ENCODE measurements around the gene ZDHHC14.

DNA sequence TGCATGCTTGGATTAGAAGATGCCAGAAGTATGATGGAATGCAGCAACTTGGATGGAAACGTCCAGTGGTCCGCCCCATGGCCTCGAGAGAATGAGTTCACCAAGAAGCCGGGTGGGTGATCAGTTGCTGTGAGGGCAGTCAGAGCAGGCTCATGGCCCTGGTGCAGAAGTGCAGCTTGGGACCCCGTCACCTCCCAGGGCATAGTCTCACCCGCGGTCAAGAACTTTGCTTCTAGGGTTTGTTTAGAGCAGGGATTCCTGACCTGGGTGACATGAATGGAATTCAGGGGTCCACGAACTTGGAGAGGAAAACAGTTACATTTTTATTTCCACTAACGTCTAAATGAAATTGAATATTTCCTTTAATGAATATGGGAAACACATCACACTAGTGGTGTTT lies 225.5 kb downstream of the ZDHHC14 start:
- no peak for TF ChIP-seq CSDC2 (CRISPR knock-in tag; IDR thresholded peaks at IDR 0.05)
- TF ChIP-seq PPARA (CRISPR knock-in tag; IDR thresholded peaks at IDR 0.05; ENCODE audit: borderline replicate concordance): no peak
- TF ChIP-seq RARB (CRISPR knock-in tag; IDR thresholded peaks at IDR 0.05): no peak
- no peak for TF ChIP-seq ARNTL (CRISPR knock-in tag; IDR thresholded peaks at IDR 0.05; ENCODE audit: borderline replicate concordance, low read depth)
- TF ChIP-seq CREB5 (CRISPR knock-in tag; IDR thresholded peaks at IDR 0.05; ENCODE audit: low read depth): no peak
- TF ChIP-seq, protein P1, sequence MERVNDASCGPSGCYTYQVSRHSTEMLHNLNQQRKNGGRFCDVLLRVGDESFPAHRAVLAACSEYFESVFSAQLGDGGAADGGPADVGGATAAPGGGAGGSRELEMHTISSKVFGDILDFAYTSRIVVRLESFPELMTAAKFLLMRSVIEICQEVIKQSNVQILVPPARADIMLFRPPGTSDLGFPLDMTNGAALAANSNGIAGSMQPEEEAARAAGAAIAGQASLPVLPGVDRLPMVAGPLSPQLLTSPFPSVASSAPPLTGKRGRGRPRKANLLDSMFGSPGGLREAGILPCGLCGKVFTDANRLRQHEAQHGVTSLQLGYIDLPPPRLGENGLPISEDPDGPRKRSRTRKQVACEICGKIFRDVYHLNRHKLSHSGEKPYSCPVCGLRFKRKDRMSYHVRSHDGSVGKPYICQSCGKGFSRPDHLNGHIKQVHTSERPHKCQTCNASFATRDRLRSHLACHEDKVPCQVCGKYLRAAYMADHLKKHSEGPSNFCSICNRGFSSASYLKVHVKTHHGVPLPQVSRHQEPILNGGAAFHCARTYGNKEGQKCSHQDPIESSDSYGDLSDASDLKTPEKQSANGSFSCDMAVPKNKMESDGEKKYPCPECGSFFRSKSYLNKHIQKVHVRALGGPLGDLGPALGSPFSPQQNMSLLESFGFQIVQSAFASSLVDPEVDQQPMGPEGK (CRISPR knock-in tag; IDR thresholded peaks at IDR 0.05; ENCODE audit: borderline replicate concordance): no peak
- no peak for TF ChIP-seq ZFP30 (CRISPR knock-in tag; IDR thresholded peaks at IDR 0.05)
- TF ChIP-seq BACH2 (CRISPR knock-in tag; IDR thresholded peaks at IDR 0.05; ENCODE audit: borderline replicate concordance): no peak
- no peak for TF ChIP-seq ESRRG (CRISPR knock-in tag; IDR thresholded peaks at IDR 0.05)
- TF ChIP-seq OSR1 (CRISPR knock-in tag; IDR thresholded peaks at IDR 0.05): no peak

All from SK-N-SH treated with all-trans-retinoic acid at 6 μM for 48 hours (cell line).